ENCODE data around the gene NME8.

DNA sequence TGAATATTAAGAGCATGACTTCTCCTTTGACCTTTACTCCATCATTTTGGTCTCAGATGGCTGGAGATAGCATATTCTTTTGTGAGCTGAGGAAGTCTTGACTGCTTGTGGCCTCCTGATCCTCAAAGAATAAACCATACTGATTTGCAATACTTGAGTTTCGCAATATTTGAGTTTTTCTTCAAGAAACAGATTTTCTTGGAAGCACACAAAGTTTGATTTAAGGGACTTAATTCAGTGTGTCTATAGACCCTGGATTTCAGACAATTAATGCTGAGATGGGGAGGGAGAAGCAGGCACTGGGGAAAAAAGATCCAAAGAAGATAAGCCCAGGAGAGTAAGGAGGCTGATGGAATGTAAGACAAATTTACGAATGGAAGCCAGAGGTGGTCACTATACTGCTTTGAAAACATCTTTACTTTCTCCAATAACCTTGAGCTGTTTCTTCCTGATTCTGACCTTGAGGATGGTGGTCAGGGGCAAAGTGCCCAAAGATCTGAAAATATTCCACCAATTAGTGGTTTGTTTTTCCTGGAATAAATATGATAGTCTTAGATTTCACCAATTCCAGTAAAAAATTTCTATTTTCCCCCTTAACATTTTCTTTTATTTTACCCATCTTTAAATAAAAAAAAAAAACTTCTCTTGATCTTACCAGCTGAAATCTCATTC lies 79.5 kb downstream of the NME8 start:
- TF ChIP-seq, protein P1, sequence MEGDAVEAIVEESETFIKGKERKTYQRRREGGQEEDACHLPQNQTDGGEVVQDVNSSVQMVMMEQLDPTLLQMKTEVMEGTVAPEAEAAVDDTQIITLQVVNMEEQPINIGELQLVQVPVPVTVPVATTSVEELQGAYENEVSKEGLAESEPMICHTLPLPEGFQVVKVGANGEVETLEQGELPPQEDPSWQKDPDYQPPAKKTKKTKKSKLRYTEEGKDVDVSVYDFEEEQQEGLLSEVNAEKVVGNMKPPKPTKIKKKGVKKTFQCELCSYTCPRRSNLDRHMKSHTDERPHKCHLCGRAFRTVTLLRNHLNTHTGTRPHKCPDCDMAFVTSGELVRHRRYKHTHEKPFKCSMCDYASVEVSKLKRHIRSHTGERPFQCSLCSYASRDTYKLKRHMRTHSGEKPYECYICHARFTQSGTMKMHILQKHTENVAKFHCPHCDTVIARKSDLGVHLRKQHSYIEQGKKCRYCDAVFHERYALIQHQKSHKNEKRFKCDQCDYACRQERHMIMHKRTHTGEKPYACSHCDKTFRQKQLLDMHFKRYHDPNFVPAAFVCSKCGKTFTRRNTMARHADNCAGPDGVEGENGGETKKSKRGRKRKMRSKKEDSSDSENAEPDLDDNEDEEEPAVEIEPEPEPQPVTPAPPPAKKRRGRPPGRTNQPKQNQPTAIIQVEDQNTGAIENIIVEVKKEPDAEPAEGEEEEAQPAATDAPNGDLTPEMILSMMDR (conservative IDR thresholded peaks at IDR 0.05; ENCODE audit: low read depth, low read length), result no peak
- no peak for TF ChIP-seq EZH2 (IDR thresholded peaks at IDR 0.05; ENCODE audit: borderline replicate concordance, low read depth, low read length, poor library complexity, severe bottlenecking)
